Astrocyte (in vitro differentiated cells and primary cell): ENCODE measurements around the gene SLC26A1.

Source experiments
- CTCF ChIP-seq: IDR thresholded peaks from 2 replicates; pipeline ENCODE4 v1.5.1; 2011; ENCODE audit warnings: low read depth, mild to moderate bottlenecking, inconsistent platforms, low read length, moderate library complexity; ENCODE audit not compliant: insufficient read depth
- EZH2 ChIP-seq: IDR thresholded peaks from 2 replicates; pipeline ENCODE4 v1.6.1; 2012; ENCODE audit warnings: mild to moderate bottlenecking, low read length, inconsistent platforms; ENCODE audit not compliant: insufficient read depth

GRCh38 chr4:1011666-1012033 is 18.4 kb upstream of the SLC26A1 start:
- no peak for TF ChIP-seq CTCF
- TF ChIP-seq EZH2 = no peak
